Naive thymus-derived CD8-positive, alpha-beta T cell (primary cell): Measurements from ENCODE around the gene KIAA1328. TPM values are rescaled to one million over a fixed set of nuclear protein-coding genes. Genes with fewer than 3 reads are reported as not detected.
A peak's percentile ranks its signal among the peaks of the same experiment; 100 is the strongest.

Experiments used
- ATAC-seq, 2 donors: fragments of 150-1000 bp; cut with Tn5 transposase in 1 of 2; sonication (Bioruptor Pico), chemical (Tn5 transposase) in 1 of 2; 1 replicate in 1 of 2; 2 replicates in 1 of 2; pipeline ENCODE4 v1.10.0; 2021; ENCODE audit warnings: mild to moderate bottlenecking in 2 of 2, moderate library complexity in 2 of 2
- POLR2A ChIA-PET: fragments of 350-600 bp; sonication (Branson Sonifier 250); formaldehyde crosslinking; loops from one replicate; lab custom pipeline; 2021; ENCODE audit warnings: antibody characterized with exemption; lab: Charles Lee
- DNase-seq, 10 donors: peaks; one replicate each; pipeline versions ENCODE4 v3.0.0 to v3.0.0-alpha.2; 2020 to 2022
- H3K27ac Mint-ChIP-seq, 10 donors: one replicate each; pipeline ENCODE4 v1.8.0; 2020 to 2022; ENCODE audit warnings: mild to moderate bottlenecking in 10 of 10, mixed read lengths in 10 of 10, moderate library complexity in 4 of 10, inconsistent platforms in 1 of 10
- H3K27me3 Mint-ChIP-seq, 5 donors: one replicate each; pipeline ENCODE4 v1.8.0; 2021 to 2022; ENCODE audit warnings: mixed read lengths in 5 of 5
- H3K36me3 Mint-ChIP-seq, 3 donors: one replicate each; pipeline ENCODE4 v1.8.0; 2020 to 2022; ENCODE audit warnings: mixed read lengths in 3 of 3, mild to moderate bottlenecking in 2 of 3, inconsistent platforms in 1 of 3
- H3K4me1 Mint-ChIP-seq, 4 donors: one replicate each; pipeline ENCODE4 v1.8.0; 2021 to 2022; ENCODE audit warnings: mixed read lengths in 4 of 4
- H3K4me3 Mint-ChIP-seq, 10 donors: one replicate each; pipeline ENCODE4 v1.8.0; 2020 to 2022; ENCODE audit warnings: mild to moderate bottlenecking in 10 of 10, mixed read lengths in 10 of 10, moderate library complexity in 6 of 10, inconsistent platforms in 1 of 10
- H3K9me3 Mint-ChIP-seq, 9 donors: one replicate each; pipeline ENCODE4 v1.8.0; 2020 to 2022; ENCODE audit warnings: mixed read lengths in 9 of 9, mild to moderate bottlenecking in 3 of 9, inconsistent platforms in 1 of 9, moderate library complexity in 1 of 9
- polyA plus RNA-seq, 3 donors: library from polyadenylated mRNA; unstranded; fragments of 300-500 nt; fragmentation: Illumina TruSeq; gene quantifications; one replicate each; pipeline ENCODE4 v1.2.3, GENCODE V29; 2021
- total RNA-seq, 8 experiments: library from RNA in 2 of 8; stranded (reverse) in 2 of 8; gene quantifications; one replicate each; pipeline ENCODE4 v1.2.3 and lab custom pipeline; 2021 to 2026

Gene KIAA1328
- total RNA-seq (10 to 100 TPM; 13.6 to 15.1 TPM), polyA plus RNA-seq (10 to 100 TPM in 1 of 3 donors, 1 to 10 TPM in 2; 6.3 to 10.8 (median 8.2) TPM), total RNA-seq (lab: John Stamatoyannopoulos, UW) (8.4 to 29.0 (median 20.4) reads per million in 6 experiments)

- Mint-ChIP-seq H3K4me1 (peaks cover 13 to 42% (median 40%) of the 10 kb centered on the region in 4 donors), H3K36me3 (peaks cover 0 to 3% (median 2%) of the 10 kb centered on the region in 3 donors), H3K27me3 (no peaks in the 10 kb centered on the region), H3K9me3 (no peaks in the 10 kb centered on the region), H3K4me3 (peak within 1 kb of the TSS; percentile 88 to 99 (median 93)), H3K27ac (peak within 1 kb of the TSS; percentile 73 to 95 (median 92))
- POLR2A ChIA-PET: interaction anchor here (0.6 to 1.6 kb wide), 4 partner anchors 10 to 1331 kb away, joined by 3 to 6 read pairs (median 4); partner anchors contain the start of gene INO80C
- ATAC-seq: peak; percentile 89 to 93
- DNase-seq: peak; percentile 80 to 90 (median 87)
Measured at GRCh38 chr18:36828630-36829361, at the start of gene KIAA1328, which contains the start of gene TPGS2. TSS of gene KIAA1328 (plus strand) at chr18:36829127. CDS start at chr18:36829139, 12 bp downstream. TSS of gene TPGS2 (minus strand) at chr18:36829002. CDS start at chr18:36828767, 235 bp downstream.

- H3K27ac Mint-ChIP-seq: no peak overlapping the region
- DNase-seq (no peak), ATAC-seq (no peak)
- H3K27me3 Mint-ChIP-seq: no peaks in the 10 kb centered on the region
- POLR2A ChIA-PET: no interaction called here
- no peaks in the 10 kb centered on the region for H3K9me3 Mint-ChIP-seq
- H3K4me1 Mint-ChIP-seq: no peaks in the 10 kb centered on the region
- peaks cover 0 to 39% (median 30%) of the 10 kb centered on the region in 3 donors for H3K36me3 Mint-ChIP-seq
- no peak overlapping the region for H3K4me3 Mint-ChIP-seq
Measured at GRCh38 chr18:36780748-36781147, 48.2 kb upstream of the KIAA1328 start.

- no peaks in the 10 kb centered on the region for H3K4me1 Mint-ChIP-seq
- DNase-seq: no peak
- no peaks in the 10 kb centered on the region for H3K9me3 Mint-ChIP-seq
- no peak for ATAC-seq
- POLR2A ChIA-PET: no interaction called here
- peak overlapping the region in 1 of 10 donors; percentile 53 for H3K27ac Mint-ChIP-seq
- H3K4me3 Mint-ChIP-seq: no peak overlapping the region
- peaks cover 6 to 44% (median 30%) of the 10 kb centered on the region in 3 donors for H3K36me3 Mint-ChIP-seq
- no peaks in the 10 kb centered on the region for H3K27me3 Mint-ChIP-seq
Measured at GRCh38 chr18:36782710-36783109, 46.2 kb upstream of the KIAA1328 start.

GRCh38 chr18:36783792-36784191, 45.1 kb upstream of the KIAA1328 start:
- ATAC-seq (no peak), DNase-seq (no peak)
- no peaks in the 10 kb centered on the region for H3K9me3 Mint-ChIP-seq
- H3K27me3 Mint-ChIP-seq: no peaks in the 10 kb centered on the region
- H3K4me3 Mint-ChIP-seq: no peak overlapping the region
- peaks cover 6 to 47% (median 29%) of the 10 kb centered on the region in 3 donors for H3K36me3 Mint-ChIP-seq
- no peaks in the 10 kb centered on the region for H3K4me1 Mint-ChIP-seq
- no peak overlapping the region for H3K27ac Mint-ChIP-seq
- POLR2A ChIA-PET: no interaction called here

GRCh38 chr18:36786686-36787085, 42.2 kb upstream of the KIAA1328 start:
- DNase-seq (no peak), ATAC-seq (no peak)
- H3K4me3 Mint-ChIP-seq: no peak overlapping the region
- peaks cover 0 to 11% (median 4%) of the 10 kb centered on the region in 9 donors for H3K9me3 Mint-ChIP-seq
- no peaks in the 10 kb centered on the region for H3K4me1 Mint-ChIP-seq
- no peaks in the 10 kb centered on the region for H3K27me3 Mint-ChIP-seq
- POLR2A ChIA-PET: no interaction called here
- peaks cover 17 to 52% (median 40%) of the 10 kb centered on the region in 3 donors for H3K36me3 Mint-ChIP-seq
- H3K27ac Mint-ChIP-seq: no peak overlapping the region

- Mint-ChIP-seq H3K9me3 (peaks cover 0 to 11% (median 4%) of the 10 kb centered on the region in 9 donors), H3K27me3 (no peaks in the 10 kb centered on the region), H3K4me1 (peaks cover 0 to 2% (median 0%) of the 10 kb centered on the region in 4 donors), H3K4me3 (no peak overlapping the region), H3K36me3 (peaks cover 35 to 87% (median 76%) of the 10 kb centered on the region in 3 donors), H3K27ac (no peak overlapping the region)
- no peak for DNase-seq
- POLR2A ChIA-PET: no interaction called here
- no peak for ATAC-seq
Measured at GRCh38 chr18:36792634-36793283, 36.2 kb upstream of the KIAA1328 start.

GRCh38 chr18:36798738-36799473, 30.0 kb upstream of the KIAA1328 start:
- peak overlapping the region in 1 of 10 donors; percentile 10 for H3K27ac Mint-ChIP-seq
- no peaks in the 10 kb centered on the region for H3K27me3 Mint-ChIP-seq
- no peak for ATAC-seq
- no peak overlapping the region for H3K4me3 Mint-ChIP-seq
- DNase-seq: no peak
- peaks cover 0 to 1% (median 0%) of the 10 kb centered on the region in 4 donors for H3K4me1 Mint-ChIP-seq
- POLR2A ChIA-PET: no interaction called here
- peaks cover 24 to 94% (median 65%) of the 10 kb centered on the region in 3 donors for H3K36me3 Mint-ChIP-seq
- H3K9me3 Mint-ChIP-seq: no peaks in the 10 kb centered on the region

- POLR2A ChIA-PET: no interaction called here
- Mint-ChIP-seq H3K9me3 (no peaks in the 10 kb centered on the region), H3K4me3 (no peak overlapping the region), H3K27me3 (no peaks in the 10 kb centered on the region), H3K27ac (no peak overlapping the region), H3K4me1 (peaks cover 3 to 11% (median 4%) of the 10 kb centered on the region in 4 donors), H3K36me3 (peaks cover 26 to 80% (median 52%) of the 10 kb centered on the region in 3 donors)
- DNase-seq (no peak), ATAC-seq (no peak)
Measured at GRCh38 chr18:36805105-36805504, 23.8 kb upstream of the KIAA1328 start.

GRCh38 chr18:36808681-36809080, 20.2 kb upstream of the KIAA1328 start:
- peaks cover 19 to 73% (median 29%) of the 10 kb centered on the region in 3 donors for H3K36me3 Mint-ChIP-seq
- POLR2A ChIA-PET: interaction anchor here (0.6 kb wide), 1 partner anchor 677 kb away, joined by 4 read pairs; no protein-coding TSS in a partner anchor
- no peak overlapping the region for H3K4me3 Mint-ChIP-seq
- H3K4me1 Mint-ChIP-seq: peaks cover 4 to 15% (median 5%) of the 10 kb centered on the region in 4 donors
- H3K27ac Mint-ChIP-seq: no peak overlapping the region
- H3K27me3 Mint-ChIP-seq: no peaks in the 10 kb centered on the region
- no peak for ATAC-seq
- no peak for DNase-seq
- no peaks in the 10 kb centered on the region for H3K9me3 Mint-ChIP-seq

- DNase-seq (peak in 8 of 10 donors; percentile 2 to 69 (median 32)), ATAC-seq (peak; percentile 90 to 96)
- H3K4me3 Mint-ChIP-seq: no peak overlapping the region
- no peaks in the 10 kb centered on the region for H3K27me3 Mint-ChIP-seq
- peak overlapping the region in 1 of 10 donors; percentile 5 for H3K27ac Mint-ChIP-seq
- POLR2A ChIA-PET: no interaction called here
- peaks cover 3 to 19% (median 8%) of the 10 kb centered on the region in 4 donors for H3K4me1 Mint-ChIP-seq
- H3K9me3 Mint-ChIP-seq: no peaks in the 10 kb centered on the region
- H3K36me3 Mint-ChIP-seq: peaks cover 10 to 72% (median 21%) of the 10 kb centered on the region in 3 donors
Measured at GRCh38 chr18:36809590-36810381, 19.1 kb upstream of the KIAA1328 start.

GRCh38 chr18:36811430-36811829, 17.5 kb upstream of the KIAA1328 start:
- no peak overlapping the region for H3K27ac Mint-ChIP-seq
- no peak overlapping the region for H3K4me3 Mint-ChIP-seq
- no peaks in the 10 kb centered on the region for H3K27me3 Mint-ChIP-seq
- POLR2A ChIA-PET: no interaction called here
- H3K36me3 Mint-ChIP-seq: peaks cover 0 to 70% (median 4%) of the 10 kb centered on the region in 3 donors
- no peaks in the 10 kb centered on the region for H3K9me3 Mint-ChIP-seq
- DNase-seq: no peak
- ATAC-seq: no peak
- H3K4me1 Mint-ChIP-seq: peaks cover 4 to 19% (median 11%) of the 10 kb centered on the region in 4 donors
